H1 (cell line): ENCODE data around the gene OPN1SW. TPM values are rescaled to one million over a fixed set of nuclear protein-coding genes. Genes with fewer than 3 reads are reported as not detected.

ENCODE experiments used
- CTCF ChIA-PET: fragments of 300-600 bp; sonication (Branson Sonifier 250); formaldehyde crosslinking; loops from one replicate; lab custom pipeline; 2021; ENCODE audit not compliant: partially characterized antibody; lab: Charles Lee
- POLR2A ChIA-PET: fragments of 300-600 bp; sonication (Branson Sonifier 250); formaldehyde crosslinking; loops from one replicate; lab custom pipeline; 2021; ENCODE audit warnings: inconsistent platforms; ENCODE audit not compliant: partially characterized antibody; lab: Charles Lee
- DNase-seq, 2 experiments: peaks; one replicate each; pipeline versions ENCODE4 v3.0.0 to v3.0.0-alpha.2; 2010 to 2022; ENCODE audit warnings: low spot score in 2 of 2, low read depth in 1 of 2, mixed read lengths in 1 of 2
- FAIRE-seq: peaks from 2 replicates; lab custom pipeline; 2011; peaks lifted over from hg19 to GRCh38; lab: Jason Lieb, UNC
- H2AFZ ChIP-seq: 2 replicates; pipeline ENCODE4 v1.8.1; 2012; ENCODE audit warnings: low read length, inconsistent platforms
- H2AK5ac ChIP-seq: 2 replicates; pipeline ENCODE4 v1.6.1; 2013; ENCODE audit warnings: low read depth, low read length
- H2BK120ac ChIP-seq: replicated peaks from 2 replicates; pipeline ENCODE3; 2013; ENCODE audit warnings: low read depth, low read length, inconsistent platforms
- H2BK12ac ChIP-seq: 2 replicates; pipeline ENCODE4 v1.6.1; 2013; ENCODE audit warnings: low read depth, low read length
- H2BK15ac ChIP-seq: 2 replicates; pipeline ENCODE4 v1.6.1; 2013; ENCODE audit warnings: low read length
- H2BK20ac ChIP-seq: 2 replicates; pipeline ENCODE4 v1.6.1; 2013; ENCODE audit warnings: low read length
- H2BK5ac ChIP-seq: 2 replicates; pipeline ENCODE4 v1.6.1; 2013; ENCODE audit warnings: low read depth, low read length
- H3K14ac ChIP-seq: 2 replicates; pipeline ENCODE4 v1.6.1; 2013; ENCODE audit warnings: inconsistent platforms; ENCODE audit not compliant: insufficient read length
- H3K18ac ChIP-seq: 2 replicates; pipeline ENCODE4 v1.6.1; 2013; ENCODE audit warnings: low read length; ENCODE audit errors: extremely low read depth
- H3K23ac ChIP-seq: 2 replicates; pipeline ENCODE4 v1.6.1; 2013; ENCODE audit warnings: inconsistent platforms; ENCODE audit not compliant: insufficient read length
- H3K23me2 ChIP-seq: 2 replicates; pipeline ENCODE4 v1.6.1; 2013; ENCODE audit warnings: low read depth, low read length
- H3K27ac ChIP-seq: 2 replicates; pipeline ENCODE4 v1.6.1; 2011; ENCODE audit warnings: low read depth, low read length, inconsistent platforms
- H3K27me3 ChIP-seq, 4 experiments: replicated peaks in 1 of 4; 1 replicate in 1 of 4; 2 replicates in 3 of 4; pipeline versions ENCODE4 v1.6.1 to v1.8.1; 2011 to 2013; ENCODE audit warnings: low read length in 3 of 4, mild to moderate bottlenecking in 3 of 4, inconsistent platforms in 2 of 4, mixed read lengths in 2 of 4, moderate library complexity in 1 of 4; ENCODE audit not compliant: control insufficient read depth in 3 of 4, insufficient read depth in 3 of 4; ENCODE audit errors: extremely low read depth in 1 of 4
- H3K36me3 ChIP-seq, 4 experiments: 2 replicates each; pipeline versions ENCODE4 v1.6.1 to v1.8.1; 2011 to 2013; ENCODE audit warnings: mild to moderate bottlenecking in 4 of 4, low read length in 3 of 4, moderate library complexity in 2 of 4, control low read depth in 1 of 4, inconsistent platforms in 1 of 4; ENCODE audit not compliant: insufficient read depth in 4 of 4, control insufficient read depth in 2 of 4
- H3K4ac ChIP-seq: replicated peaks from 2 replicates; pipeline ENCODE3; 2013; ENCODE audit warnings: low read length, low read depth, mixed read lengths, inconsistent platforms; ENCODE audit not compliant: insufficient read length
- H3K4me1 ChIP-seq, 4 experiments: replicated peaks in 1 of 4; 1 replicate in 1 of 4; 2 replicates in 3 of 4; pipeline versions ENCODE4 v1.6.1 to v1.8.1; 2011 to 2013; ENCODE audit warnings: low read length in 3 of 4, inconsistent platforms in 2 of 4, mixed read lengths in 1 of 4; ENCODE audit not compliant: insufficient read depth in 4 of 4, control insufficient read depth in 3 of 4
- H3K4me2 ChIP-seq, 2 experiments: 2 replicates each; pipeline versions ENCODE4 v1.6.1 to v1.8.1; 2011 to 2013; ENCODE audit warnings: low read depth in 2 of 2, low read length in 2 of 2, control low read depth in 1 of 2, inconsistent platforms in 1 of 2, mild to moderate bottlenecking in 1 of 2; ENCODE audit not compliant: insufficient read depth in 1 of 2
- H3K4me3 ChIP-seq, 4 experiments: fragments of 200-600, 300-600 bp in 1 of 4; sonication (generic), shearing (Covaris generic), sonication (Bioruptor Twin) in 1 of 4; 2 replicates each; pipeline versions ENCODE4 v1.5.1 to v1.8.1; 2011 to 2016; ENCODE audit warnings: low read length in 4 of 4, low read depth in 3 of 4, control low read depth in 2 of 4, inconsistent platforms in 2 of 4, mild to moderate bottlenecking in 2 of 4, mixed read lengths in 1 of 4, moderate library complexity in 1 of 4; ENCODE audit not compliant: insufficient read depth in 2 of 4; ENCODE audit errors: extremely low read depth in 1 of 4
- H3K56ac ChIP-seq: replicated peaks from 2 replicates; pipeline ENCODE3; 2013; ENCODE audit warnings: low read depth, mild to moderate bottlenecking, mixed read lengths, low read length, inconsistent platforms; ENCODE audit not compliant: insufficient read length
- H3K79me1 ChIP-seq: 2 replicates; pipeline ENCODE4 v1.6.1; 2013; ENCODE audit warnings: low read depth, low read length, control low read depth
- H3K79me2 ChIP-seq, 2 experiments: 2 replicates each; pipeline versions ENCODE4 v1.6.1 to v1.8.1; 2012 to 2013; ENCODE audit warnings: low read length in 2 of 2, mild to moderate bottlenecking in 2 of 2, inconsistent platforms in 1 of 2; ENCODE audit not compliant: insufficient read depth in 2 of 2, control insufficient read depth in 1 of 2
- H3K9ac ChIP-seq, 4 experiments: replicated peaks in 1 of 4; 1 replicate in 1 of 4; 2 replicates in 3 of 4; pipeline versions ENCODE4 v1.6.1 to v1.8.1; 2011 to 2013; ENCODE audit warnings: low read depth in 3 of 4, low read length in 3 of 4, control low read depth in 2 of 4, mild to moderate bottlenecking in 2 of 4, moderate library complexity in 2 of 4, inconsistent platforms in 1 of 4; ENCODE audit errors: extremely low read depth in 1 of 4
- H3K9me3 ChIP-seq, 2 experiments: 2 replicates each; pipeline versions ENCODE4 v1.6.1 to v1.8.1; 2012 to 2013; ENCODE audit warnings: mild to moderate bottlenecking in 2 of 2, moderate library complexity in 2 of 2, control low read depth in 1 of 2, inconsistent platforms in 1 of 2, low read depth in 1 of 2, low read length in 1 of 2, mixed read lengths in 1 of 2; ENCODE audit not compliant: insufficient read depth in 2 of 2
- H4K20me1 ChIP-seq, 2 experiments: replicated peaks in 1 of 2; 2 replicates each; pipeline versions ENCODE3 to v1.8.1; 2011 to 2013; ENCODE audit warnings: inconsistent platforms in 2 of 2, low read length in 2 of 2, mild to moderate bottlenecking in 1 of 2; ENCODE audit not compliant: insufficient read depth in 2 of 2, control insufficient read depth in 1 of 2
- H4K5ac ChIP-seq: 2 replicates; pipeline ENCODE4 v1.6.1; 2013; ENCODE audit warnings: low read length, low read depth, mixed read lengths, inconsistent platforms; ENCODE audit not compliant: insufficient read length
- H4K8ac ChIP-seq: 2 replicates; pipeline ENCODE4 v1.8.0; 2013; ENCODE audit warnings: mild to moderate bottlenecking, moderate library complexity, low read length, inconsistent platforms; ENCODE audit not compliant: insufficient read depth; ENCODE audit errors: extremely low read depth
- H4K91ac ChIP-seq: replicated peaks from 2 replicates; pipeline ENCODE3; 2013; ENCODE audit warnings: low read length, mixed read lengths, inconsistent platforms; ENCODE audit not compliant: insufficient read length
- ASH2L ChIP-seq: fragments of 200-600, 300-600 bp; sonication (generic); IDR thresholded peaks from one replicate; pipeline ENCODE4 v1.7.1; 2017; ENCODE audit warnings: low read length
- CBX5 ChIP-seq: fragments of 300-800, 300-1000 bp; sonication (generic); IDR thresholded peaks from 2 replicates; pipeline ENCODE4 v1.7.1; 2016; ENCODE audit warnings: antibody characterized with exemption, low read length, low read depth
- CHD1 ChIP-seq: IDR thresholded peaks from 2 replicates; pipeline ENCODE4 v1.6.1; 2012; ENCODE audit warnings: low read depth, low read length, improper control_type of control experiment
- EP300 ChIP-seq, 2 experiments: IDR thresholded peaks; 1 replicate in 1 of 2; 2 replicates in 1 of 2; pipeline ENCODE4 v1.6.1; 2011 to 2012; ENCODE audit warnings: low read depth in 2 of 2, low read length in 2 of 2, mild to moderate bottlenecking in 2 of 2, borderline replicate concordance in 1 of 2, inconsistent platforms in 1 of 2, moderate library complexity in 1 of 2
- EZH2 ChIP-seq: fragments of 200-600 bp; sonication (generic); IDR thresholded peaks from 2 replicates; pipeline ENCODE4 v1.7.1; 2012; ENCODE audit warnings: low read depth, mild to moderate bottlenecking, moderate library complexity, low read length, inconsistent platforms; ENCODE audit not compliant: severe bottlenecking
- KDM1A ChIP-seq: fragments of 200-600, 300-600 bp; sonication (generic); IDR thresholded peaks from 2 replicates; pipeline ENCODE4 v1.7.1; 2016; ENCODE audit warnings: mild to moderate bottlenecking, low read length, borderline replicate concordance
- KDM4A ChIP-seq: IDR thresholded peaks from one replicate; pipeline ENCODE4 v1.7.1; 2012; ENCODE audit warnings: low read depth, mild to moderate bottlenecking, moderate library complexity, low read length, inconsistent platforms; ENCODE audit not compliant: severe bottlenecking
- MAFK ChIP-seq: IDR thresholded peaks from 2 replicates; pipeline ENCODE4 v1.6.1; 2012; ENCODE audit warnings: low read depth, mild to moderate bottlenecking, improper control_type of control experiment, low read length
- NANOG ChIP-seq: IDR thresholded peaks from 2 replicates; pipeline ENCODE4 v1.6.1; 2011; ENCODE audit warnings: low read length, low read depth, mild to moderate bottlenecking, inconsistent platforms; ENCODE audit not compliant: insufficient read depth, poor library complexity, severe bottlenecking
- PHF8 ChIP-seq: fragments of 200-600 bp; sonication (generic); conservative IDR thresholded peaks from 2 replicates; pipeline ENCODE4 v1.7.1; 2012; ENCODE audit warnings: low read depth, mild to moderate bottlenecking, inconsistent platforms, low read length, moderate library complexity
- SP1 ChIP-seq: IDR thresholded peaks from 2 replicates; pipeline ENCODE4 v1.6.1; 2011; ENCODE audit warnings: low read depth, low read length
- TAF7 ChIP-seq: optimal IDR thresholded peaks from 2 replicates; pipeline ENCODE3; 2011; ENCODE audit warnings: low read depth, mild to moderate bottlenecking, inconsistent platforms, low read length, moderate library complexity, borderline replicate concordance
- TBP ChIP-seq: IDR thresholded peaks from 2 replicates; pipeline ENCODE4 v1.6.1; 2011; ENCODE audit warnings: low read depth, low read length, improper control_type of control experiment
- ZNF274 ChIP-seq: IDR thresholded peaks from 2 replicates; pipeline ENCODE4 v1.7.0; 2012; ENCODE audit warnings: low read length, borderline replicate concordance; ENCODE audit errors: extremely low read depth
- WGBS, 2 experiments: shearing (Covaris generic) in 1 of 2; methylation state at CpG; one replicate each; pipeline versions ENCODE4 v1.1.6 to v1.1.7; 2013 to 2015; ENCODE audit warnings: low lambda C conversion rate in 2 of 2, mixed read lengths in 2 of 2, inconsistent platforms in 1 of 2, low coverage in 1 of 2, missing lambda C conversion rate in 1 of 2; ENCODE audit not compliant: insufficient replicate concordance in 2 of 2, insufficient coverage in 1 of 2, insufficient read length in 1 of 2; ENCODE audit errors: extremely low coverage in 1 of 2, missing lambda C conversion rate in 1 of 2; 5-methylcytosine and 5-hydroxymethylcytosine counted together
- polyA plus RNA-seq, 7 experiments: library from polyadenylated mRNA; depleted of rRNA in 3 of 7; stranded (reverse) in 5 of 7; unstranded in 2 of 7; fragments of >200 nt in 5 of 7; fragments of 200-250 nt in 2 of 7; gene quantifications; 1 replicate in 5 of 7; 2 replicates in 1 of 7; 4 replicates in 1 of 7; pipeline versions ENCODE4 v1.2.1 to v1.2.3, GENCODE V29; 2011 to 2013; ENCODE audit warnings: missing spikeins in 2 of 7, mixed read lengths in 2 of 7
- total RNA-seq: library from RNA; stranded (reverse); fragmentation: NEBNext Ultra II Directional; extraction: Animal tissue kit (Norgen Biotek cat#: 25700); gene quantifications from 2 replicates; pipeline ENCODE4 v1.2.1, GENCODE V29; 2021

Gene OPN1SW
- total and polyA plus RNA-seq, 2 of the 8 experiments (the other 6 are each of a cell fraction or from before 2014, with no cell fraction given): not detected

GRCh38 chr7:128757203-128757602, 18.4 kb downstream of the OPN1SW start:
- Histone ChIP-seq H3K4me1 (no peaks in the 10 kb centered on the region), H3K79me2 (peaks cover 0 to 15% of the 10 kb centered on the region in 2 experiments; a peak in 2 of 4 replicates), H2BK15ac (no peak overlapping the region), H2BK120ac (no peak overlapping the region), H3K14ac (no peak overlapping the region), H3K23me2 (no peaks in the 10 kb centered on the region), H4K91ac (no peak overlapping the region), H3K9me3 (no peaks in the 10 kb centered on the region), H3K79me1 (peaks cover 7% of the 10 kb centered on the region; the same call in 1 of the 2 replicates), H3K23ac (no peak overlapping the region), H4K20me1 (peaks cover 0 to 14% of the 10 kb centered on the region in 2 experiments), H3K9ac (no peak overlapping the region), H3K4me2 (no peak overlapping the region), H2BK5ac (no peak overlapping the region), H3K27me3 (no peaks in the 10 kb centered on the region), H2AFZ (no peak overlapping the region), H2BK12ac (no peak overlapping the region), H4K8ac (no peak overlapping the region), H4K5ac (no peak overlapping the region), H2AK5ac (no peak overlapping the region), H3K18ac (no peak overlapping the region), H3K36me3 (peaks cover 19 to 99% (median 51%) of the 10 kb centered on the region in 4 experiments), H3K56ac (no peak overlapping the region), H3K4ac (no peak overlapping the region), H3K27ac (no peak overlapping the region), H3K4me3 (no peak overlapping the region), H2BK20ac (no peak overlapping the region)
- 90% methylated on average over 2 of the region's 2 CpGs; no CpG with 5 or more reads in 1 of the 2 experiments for WGBS, 2 experiments
- POLR2A ChIA-PET: interaction anchor here (0.6 to 1.5 kb wide), 5 partner anchors 9 to 488 kb away, joined by 3 to 8 read pairs (median 3); partner anchors contain the start of gene OPN1SW
- FAIRE-seq (no peak), DNase-seq (no peak)
- CTCF ChIA-PET: interaction anchor here (0.7 to 1.0 kb wide), 3 partner anchors 126 to 377 kb away, joined by 3 read pairs; no protein-coding TSS in a partner anchor
- TF ChIP-seq NANOG (no peak), MAFK (no peak), CHD1 (no peak), SP1 (no peak), EZH2 (no peak), KDM1A (no peak), PHF8 (no peak), ZNF274 (no peak), EP300 (IDR thresholded peaks at IDR 0.05; ENCODE audit: borderline replicate concordance in 1 of 2, low read depth in 2 of 2, low read length in 2 of 2) (no peak), ASH2L (no peak), TBP (no peak), KDM4A (no peak), CBX5 (no peak), TAF7 (no peak)
